ENCODE data around the gene DDX56.

DNA sequence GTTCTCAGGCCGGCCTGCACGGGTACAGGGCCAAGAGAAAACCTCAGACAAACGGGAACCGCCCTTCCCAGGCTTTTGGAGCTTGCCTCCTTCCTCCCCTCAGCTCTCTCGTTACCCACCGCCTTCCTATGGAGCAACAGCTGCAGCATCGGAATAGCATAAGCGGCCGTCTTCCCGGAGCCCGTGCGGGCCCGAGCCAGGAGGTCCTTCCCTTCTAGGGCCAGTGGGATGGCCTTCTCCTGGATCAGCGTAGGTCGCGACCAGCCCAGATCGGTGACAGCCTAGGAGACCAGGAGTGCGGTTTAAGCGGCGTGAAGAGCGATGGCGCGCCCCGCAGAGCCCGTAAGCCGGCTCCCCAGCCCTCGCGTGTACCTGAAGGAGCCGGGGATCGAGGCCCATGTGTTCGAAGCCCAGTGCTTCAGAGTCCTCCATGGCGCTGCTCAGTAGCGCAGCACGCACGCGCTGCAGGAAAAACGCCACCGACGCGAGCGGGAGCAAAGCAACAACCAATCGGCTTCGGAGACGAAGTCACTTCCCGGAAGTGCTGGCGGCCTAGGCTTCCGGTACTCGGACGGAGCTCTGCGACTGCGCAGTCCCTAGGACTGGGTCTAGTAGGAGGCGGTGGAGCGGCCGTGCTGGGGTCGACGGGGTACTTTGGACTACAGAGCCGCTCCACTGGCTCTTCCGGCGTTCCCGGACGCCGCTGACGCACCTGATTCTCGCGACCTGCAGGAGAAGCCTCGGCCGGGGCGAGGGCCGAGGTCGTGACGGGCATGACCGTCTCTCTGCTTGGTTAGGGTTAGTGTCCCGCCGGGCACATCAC, at the start of gene DDX56:
- TF ChIP-seq, protein P1, sequence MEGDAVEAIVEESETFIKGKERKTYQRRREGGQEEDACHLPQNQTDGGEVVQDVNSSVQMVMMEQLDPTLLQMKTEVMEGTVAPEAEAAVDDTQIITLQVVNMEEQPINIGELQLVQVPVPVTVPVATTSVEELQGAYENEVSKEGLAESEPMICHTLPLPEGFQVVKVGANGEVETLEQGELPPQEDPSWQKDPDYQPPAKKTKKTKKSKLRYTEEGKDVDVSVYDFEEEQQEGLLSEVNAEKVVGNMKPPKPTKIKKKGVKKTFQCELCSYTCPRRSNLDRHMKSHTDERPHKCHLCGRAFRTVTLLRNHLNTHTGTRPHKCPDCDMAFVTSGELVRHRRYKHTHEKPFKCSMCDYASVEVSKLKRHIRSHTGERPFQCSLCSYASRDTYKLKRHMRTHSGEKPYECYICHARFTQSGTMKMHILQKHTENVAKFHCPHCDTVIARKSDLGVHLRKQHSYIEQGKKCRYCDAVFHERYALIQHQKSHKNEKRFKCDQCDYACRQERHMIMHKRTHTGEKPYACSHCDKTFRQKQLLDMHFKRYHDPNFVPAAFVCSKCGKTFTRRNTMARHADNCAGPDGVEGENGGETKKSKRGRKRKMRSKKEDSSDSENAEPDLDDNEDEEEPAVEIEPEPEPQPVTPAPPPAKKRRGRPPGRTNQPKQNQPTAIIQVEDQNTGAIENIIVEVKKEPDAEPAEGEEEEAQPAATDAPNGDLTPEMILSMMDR (conservative IDR thresholded peaks at IDR 0.05; ENCODE audit: low read depth, low read length), result no peak
- TF ChIP-seq EZH2phosphoT487 (IDR thresholded peaks at IDR 0.05; ENCODE audit: borderline replicate concordance, low read length) (no peak), EZH2 (IDR thresholded peaks at IDR 0.05; ENCODE audit: low read length, unreplicated experiment) (no peak)
